HG02885 (cell line): Measurements from ENCODE around the gene SLC10A6.

Experiments
- ATAC-seq: cut with Tn5 transposase; IDR thresholded peaks from one replicate; pipeline ENCODE4 v1.9.1; 2021; ENCODE audit warnings: mild to moderate bottlenecking; ENCODE audit not compliant: unreplicated experiment, poor library complexity

SLC10A6 gene

DNA sequence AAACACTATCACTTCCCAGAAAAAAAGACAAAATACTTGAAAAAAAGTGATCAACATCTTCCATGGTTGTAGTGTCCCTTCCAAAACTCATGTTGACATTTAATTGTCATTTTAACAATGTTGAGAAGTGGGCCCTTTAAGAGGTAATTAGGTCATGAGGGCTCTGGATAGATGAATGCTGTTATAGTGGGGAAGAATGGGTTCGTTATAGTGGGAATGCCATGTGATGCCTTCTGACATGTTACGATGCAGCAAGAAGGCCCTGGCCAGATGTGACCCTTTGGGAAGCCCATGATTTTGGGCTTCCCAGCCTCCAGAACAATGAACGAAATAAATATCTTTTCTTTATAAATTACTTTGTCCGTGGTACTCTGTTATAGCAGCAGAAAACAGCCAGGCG lies 4.0 kb upstream of the SLC10A6 start:
- ATAC-seq: no peak

DNA sequence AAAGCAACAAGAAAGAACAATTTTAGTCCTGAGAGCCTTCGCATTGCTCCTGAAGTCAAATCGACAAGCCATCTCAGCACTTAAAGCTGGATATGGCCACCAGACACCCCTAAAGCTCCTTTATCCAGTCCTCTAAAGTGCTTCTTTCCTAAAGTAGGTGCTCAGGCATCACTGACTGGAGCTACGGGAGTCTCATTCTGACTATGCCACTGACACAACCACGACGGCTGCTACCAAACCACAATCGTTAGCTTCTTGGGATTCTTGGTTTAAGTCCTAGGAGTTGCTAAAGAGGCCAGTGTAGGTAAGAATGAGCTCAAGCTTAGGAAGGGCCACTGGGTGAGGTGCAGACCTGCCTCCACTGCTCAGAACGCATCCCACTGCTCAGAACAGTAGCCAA lies 1.0 kb downstream of the SLC10A6 start:
- ATAC-seq: no peak

DNA sequence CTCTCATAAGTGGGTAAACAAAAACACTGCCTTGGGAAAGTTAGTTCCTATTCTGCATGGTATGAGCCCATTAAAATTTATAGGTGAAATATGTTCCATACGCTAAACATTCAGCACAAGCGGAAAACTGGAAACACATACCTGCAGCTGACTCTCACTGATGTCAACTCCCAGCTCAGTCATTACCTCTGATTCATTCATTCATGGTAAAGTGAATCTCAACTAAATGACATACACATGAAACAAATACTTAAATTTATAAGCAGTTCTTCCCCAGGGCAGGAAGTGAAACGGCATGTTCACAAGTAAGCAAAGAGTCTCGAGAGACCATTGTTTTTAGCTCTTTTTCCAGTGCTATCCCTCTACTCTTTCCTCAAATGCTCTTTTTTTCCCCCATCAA lies 1.6 kb downstream of the SLC10A6 start:
- ATAC-seq: no peak

DNA sequence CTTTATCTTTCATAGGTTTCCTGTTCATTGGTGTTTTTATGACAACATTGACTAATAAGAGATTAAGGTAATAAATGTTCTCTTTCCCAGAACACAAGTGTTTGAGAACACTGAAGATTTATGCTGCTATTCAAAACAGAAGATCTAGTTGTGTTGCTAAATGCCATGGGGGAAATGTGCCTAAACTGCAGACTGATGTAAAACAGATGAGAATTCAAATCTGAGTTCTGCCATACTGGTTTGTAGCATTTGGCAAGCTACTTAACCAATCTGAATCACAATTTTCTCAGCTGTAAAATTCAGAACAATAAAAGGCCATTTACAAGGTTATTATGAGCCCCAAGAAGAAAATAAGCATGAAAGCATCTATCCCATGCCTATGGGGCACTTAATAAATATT lies 2.3 kb downstream of the SLC10A6 start:
- no peak for ATAC-seq

DNA sequence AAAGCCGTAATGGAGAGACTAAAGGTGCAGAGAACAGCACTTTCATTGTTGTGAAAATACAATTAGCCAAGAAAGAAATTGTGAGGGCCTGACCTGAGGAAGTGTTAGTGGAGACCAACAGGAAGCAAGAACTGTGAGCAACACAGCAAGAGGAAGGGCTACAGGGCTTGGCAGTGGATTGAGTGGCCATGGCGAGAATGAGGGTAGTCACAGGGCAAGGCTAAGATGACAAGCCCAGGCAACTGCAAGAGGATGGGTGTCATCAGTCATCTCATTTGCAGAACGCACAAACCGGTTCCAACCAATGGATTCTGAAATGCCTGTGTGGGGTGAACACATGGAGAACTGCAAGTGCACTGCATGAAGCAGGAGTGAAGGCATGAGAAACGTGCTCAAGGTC lies 3.6 kb downstream of the SLC10A6 start:
- ATAC-seq: no peak

DNA sequence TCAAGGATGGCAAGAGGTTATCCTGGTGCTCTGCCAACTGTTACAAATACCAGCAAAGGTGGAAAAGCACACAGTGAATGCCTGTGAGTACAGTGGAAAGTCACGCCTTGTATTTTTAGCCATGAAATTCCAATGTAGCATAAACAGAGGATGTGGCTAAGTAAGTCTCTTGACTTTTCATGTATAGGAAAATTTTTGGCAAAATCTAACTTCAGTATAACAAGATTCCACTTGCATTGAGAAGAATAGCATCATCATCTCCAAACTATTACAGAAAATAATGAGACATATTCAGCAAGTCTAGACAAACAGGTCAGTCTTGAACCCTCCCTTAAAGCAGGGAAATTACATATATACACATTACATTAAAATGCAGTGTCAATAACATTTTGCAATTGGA lies 7.9 kb downstream of the SLC10A6 start:
- ATAC-seq: no peak

DNA sequence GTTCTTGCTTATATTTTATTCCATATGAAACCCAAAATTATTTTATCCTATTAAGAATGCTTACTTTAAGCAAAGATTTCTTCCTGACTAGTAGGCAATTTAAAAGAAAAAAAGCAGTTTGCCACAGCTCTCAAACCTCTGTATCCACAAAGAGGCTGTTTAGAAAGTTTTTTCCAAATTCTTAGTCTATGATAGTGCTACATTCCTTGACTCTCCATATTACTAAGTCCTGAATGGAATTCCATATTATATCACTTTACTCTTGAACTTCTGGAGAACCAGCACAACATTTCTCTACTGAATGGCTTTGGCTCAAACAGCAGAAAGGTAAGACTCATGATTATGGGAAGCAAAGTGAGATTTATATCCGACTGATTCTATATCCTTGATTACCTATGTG lies 8.3 kb downstream of the SLC10A6 start:
- ATAC-seq: no peak

DNA sequence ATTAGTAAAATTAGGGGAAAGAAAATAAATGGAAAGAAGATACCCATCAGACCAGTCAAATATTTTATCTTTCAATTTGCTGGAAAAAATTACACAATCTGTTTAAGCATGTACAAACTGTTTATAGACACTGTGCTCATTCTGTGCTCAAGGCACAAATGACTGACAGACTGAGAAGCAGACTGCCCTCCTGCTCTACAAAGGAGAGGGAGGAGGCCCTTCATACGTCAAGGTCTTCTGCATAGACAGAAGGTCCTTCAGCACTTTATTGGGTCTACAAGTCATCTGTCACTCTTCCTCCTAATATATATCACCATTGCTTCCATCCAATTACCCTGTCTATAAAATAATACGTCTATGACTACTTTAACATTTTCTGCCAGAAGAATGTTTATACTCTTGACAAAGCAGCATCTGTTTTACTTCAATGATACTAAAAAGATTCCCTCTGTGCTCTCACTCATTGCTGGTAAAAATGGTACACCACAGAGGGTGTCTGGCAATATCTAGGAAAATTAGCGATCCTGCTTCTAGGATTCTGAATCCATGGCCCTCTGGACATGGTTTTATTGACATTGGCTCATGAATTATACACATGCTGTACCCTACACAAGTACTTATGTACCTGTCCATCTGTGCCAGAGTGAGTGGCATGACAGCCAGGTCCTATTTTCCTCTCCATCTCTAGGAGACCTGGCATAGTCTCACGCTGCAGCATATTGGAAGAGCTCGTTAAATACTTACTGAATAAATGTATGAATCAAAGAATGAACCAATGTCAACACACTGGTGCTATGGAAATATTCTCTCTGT lies 11.3 kb downstream of the SLC10A6 start:
- ATAC-seq: no peak

DNA sequence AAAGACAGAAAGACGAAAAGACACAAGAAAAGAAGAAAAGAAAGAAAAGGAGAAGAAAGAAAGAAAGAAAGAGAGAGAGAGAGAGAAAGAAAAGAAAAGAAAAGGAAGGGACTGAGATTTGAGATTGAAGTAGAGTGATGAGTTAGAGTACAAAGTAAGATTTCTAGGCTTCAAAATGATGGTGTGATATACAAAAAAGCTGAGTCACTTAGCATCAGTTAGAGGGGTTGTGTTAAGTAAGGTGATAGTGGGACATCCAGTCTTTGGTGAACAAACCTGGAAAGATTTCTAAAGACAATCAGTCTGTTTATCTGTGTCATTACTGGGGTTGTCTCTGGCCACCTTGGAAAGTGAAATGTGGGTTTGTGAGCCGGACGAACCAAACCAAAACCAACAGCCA lies 13.5 kb downstream of the SLC10A6 start:
- no peak for ATAC-seq

DNA sequence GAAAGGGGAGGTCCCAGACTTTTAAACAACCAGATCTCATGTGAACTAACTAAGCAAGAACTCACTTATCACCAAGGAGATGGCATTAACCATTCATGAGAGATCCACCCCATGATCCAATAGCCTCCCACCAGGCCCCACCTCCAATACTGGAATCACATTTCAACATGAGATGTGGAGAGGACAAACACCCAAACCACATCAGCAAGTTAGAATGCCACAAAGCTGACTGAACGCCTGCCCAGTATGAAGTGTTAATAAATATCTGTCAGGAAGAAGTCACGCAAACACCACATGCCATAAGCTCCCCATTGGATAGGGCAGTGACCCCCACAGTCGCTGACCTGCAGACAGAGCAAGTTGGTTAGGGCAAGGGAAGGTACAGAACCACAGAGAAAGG lies 14.3 kb downstream of the SLC10A6 start:
- no peak for ATAC-seq

DNA sequence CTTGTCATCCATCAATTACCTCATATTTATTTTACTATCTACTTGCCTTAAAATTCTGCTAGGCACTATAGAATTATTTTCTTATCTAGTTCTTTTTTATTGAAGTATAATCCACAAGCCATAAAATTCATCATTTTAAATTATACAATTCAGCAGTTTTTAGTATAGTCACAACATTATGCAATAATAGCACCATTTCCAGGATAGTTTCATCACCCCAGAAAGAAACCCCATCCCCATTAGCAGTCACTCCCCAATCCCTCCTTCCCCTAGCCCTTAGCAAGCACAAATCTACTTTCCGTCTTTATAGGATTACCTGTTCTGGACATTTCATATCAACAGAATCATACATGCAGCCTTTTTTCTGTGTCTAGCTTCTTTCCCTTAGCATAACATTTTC lies 15.6 kb downstream of the SLC10A6 start:
- no peak for ATAC-seq

DNA sequence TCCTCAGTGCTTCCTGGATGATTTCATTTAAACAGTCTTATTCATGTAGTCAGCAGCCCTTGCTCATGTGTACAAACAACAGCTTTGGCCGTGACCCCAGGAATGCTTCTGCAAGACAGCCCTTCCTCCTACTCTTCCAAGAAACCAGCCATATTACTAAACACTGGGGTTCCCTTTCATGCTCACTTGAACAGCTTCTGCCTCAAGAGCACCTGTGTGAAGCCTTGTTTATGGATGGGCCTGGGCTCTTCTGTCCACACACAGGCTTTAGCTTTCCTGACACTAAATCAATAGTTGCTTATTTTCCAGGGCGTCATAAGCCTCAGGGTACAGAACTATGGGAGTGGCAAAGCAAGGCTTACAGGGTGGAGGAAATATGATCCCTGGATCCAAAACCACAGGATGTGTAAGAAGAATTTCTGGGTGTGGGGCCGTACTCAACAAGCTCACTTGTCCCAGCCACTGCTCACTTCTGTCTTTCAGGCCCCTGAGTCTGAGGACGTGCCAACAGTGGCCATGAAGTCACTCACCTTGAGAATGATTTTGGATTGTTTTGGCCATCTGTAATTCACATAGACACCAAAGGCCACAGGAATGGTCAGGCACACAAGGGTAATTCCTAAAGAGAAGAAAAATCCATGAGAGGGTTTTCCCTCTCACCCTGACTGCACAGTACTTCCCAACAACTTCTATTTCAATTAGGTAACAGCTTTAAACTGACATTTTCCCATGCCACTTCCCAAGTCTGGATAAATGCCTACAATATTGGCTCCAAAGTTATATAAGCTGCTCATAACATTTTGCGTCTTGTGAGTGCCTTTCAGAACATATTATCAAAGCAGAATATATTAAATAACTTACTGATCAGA lies 17.7 kb downstream of the SLC10A6 start:
- ATAC-seq: no peak

DNA sequence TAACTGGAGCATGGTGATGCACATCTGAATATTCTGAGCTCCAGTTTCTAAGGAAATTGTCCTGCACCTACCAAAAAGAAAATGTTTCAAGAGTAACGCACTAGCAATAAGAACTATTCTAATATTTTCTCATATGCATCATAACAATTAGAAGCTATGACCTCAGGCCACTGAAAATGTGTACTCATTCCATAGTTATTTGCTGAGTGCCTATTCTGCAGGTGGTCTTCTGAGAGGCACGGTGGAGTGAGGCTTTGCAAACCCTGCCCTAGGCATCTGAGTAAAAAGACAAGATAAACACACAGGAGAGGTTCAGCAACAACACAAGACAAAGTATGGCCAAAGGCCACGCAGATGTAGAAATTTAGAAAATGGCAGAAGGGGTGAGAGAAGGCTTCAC lies 23.7 kb downstream of the SLC10A6 start:
- no peak for ATAC-seq

DNA sequence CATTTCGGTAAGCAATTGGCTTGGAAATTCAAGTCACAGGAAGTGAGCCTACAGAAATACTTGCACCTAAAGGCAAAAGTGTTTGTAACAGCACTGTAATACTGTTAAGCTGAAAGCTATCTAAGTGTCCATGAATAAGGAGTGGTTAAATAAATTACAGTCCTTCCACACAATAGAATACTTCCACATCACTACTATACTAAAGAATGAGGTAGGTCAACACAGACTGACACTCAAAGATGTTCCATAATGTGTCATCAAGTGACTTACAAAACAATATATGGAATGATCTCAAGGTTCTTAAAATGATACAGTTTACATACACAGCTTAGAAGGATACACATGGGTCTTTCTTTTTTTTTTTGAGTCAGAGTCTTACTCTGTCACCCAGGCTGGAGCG lies 27.0 kb downstream of the SLC10A6 start:
- ATAC-seq: no peak

DNA sequence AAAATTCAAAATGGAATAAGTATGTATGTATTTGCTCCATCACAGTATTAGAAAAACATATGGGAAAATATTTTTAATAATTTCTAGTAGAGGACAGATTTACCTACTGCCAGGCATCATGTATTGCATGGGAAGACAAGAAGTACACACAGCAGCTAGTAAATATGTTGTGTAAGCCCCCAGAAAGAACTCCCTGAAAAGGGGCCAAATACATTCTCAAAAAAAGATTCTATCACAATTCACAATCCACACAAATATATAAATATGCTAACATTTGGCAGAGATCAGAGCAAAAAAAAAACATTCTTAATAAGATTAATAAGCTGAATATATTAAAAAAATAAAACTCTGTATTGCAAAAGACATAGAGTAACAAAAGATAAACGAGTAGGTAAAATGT lies 28.0 kb downstream of the SLC10A6 start:
- ATAC-seq: no peak

DNA sequence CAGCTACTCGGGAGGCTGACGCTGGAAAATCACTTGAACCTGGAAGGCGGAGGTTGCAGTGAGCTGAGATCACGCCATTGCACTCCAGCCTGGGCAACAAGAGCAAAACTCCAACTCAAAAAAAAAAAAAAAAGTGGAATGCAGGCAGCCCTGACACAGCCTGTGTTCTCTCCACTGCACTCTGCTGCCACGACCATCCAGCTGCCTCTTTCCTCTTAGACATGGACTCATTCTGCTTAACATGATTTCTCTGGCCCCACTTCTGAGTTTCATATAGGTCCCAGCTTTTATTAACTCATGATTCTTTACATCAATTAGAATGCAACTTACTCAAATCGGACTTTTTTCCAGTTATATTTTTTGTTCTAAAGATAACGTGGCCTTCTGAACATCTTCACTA lies 29.6 kb downstream of the SLC10A6 start:
- ATAC-seq: no peak

DNA sequence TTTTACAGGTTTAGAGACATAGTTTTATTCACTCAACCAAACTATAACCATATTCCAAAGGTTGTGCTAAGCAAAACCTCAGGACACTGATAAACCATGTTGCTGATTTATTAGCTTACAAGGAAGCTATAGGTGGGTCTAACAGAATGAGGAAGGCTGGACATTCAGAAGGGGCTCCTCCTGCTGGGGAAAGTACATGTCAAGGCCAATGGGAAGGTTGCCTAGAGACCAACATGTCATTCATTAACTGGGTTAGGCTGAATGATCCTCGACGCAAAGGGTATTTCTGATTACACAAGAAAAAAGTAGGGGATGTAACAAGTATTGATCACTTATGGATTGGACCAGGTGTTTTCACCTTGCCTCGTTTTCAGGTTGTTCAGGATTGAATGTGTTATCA lies 30.3 kb downstream of the SLC10A6 start:
- no peak for ATAC-seq

DNA sequence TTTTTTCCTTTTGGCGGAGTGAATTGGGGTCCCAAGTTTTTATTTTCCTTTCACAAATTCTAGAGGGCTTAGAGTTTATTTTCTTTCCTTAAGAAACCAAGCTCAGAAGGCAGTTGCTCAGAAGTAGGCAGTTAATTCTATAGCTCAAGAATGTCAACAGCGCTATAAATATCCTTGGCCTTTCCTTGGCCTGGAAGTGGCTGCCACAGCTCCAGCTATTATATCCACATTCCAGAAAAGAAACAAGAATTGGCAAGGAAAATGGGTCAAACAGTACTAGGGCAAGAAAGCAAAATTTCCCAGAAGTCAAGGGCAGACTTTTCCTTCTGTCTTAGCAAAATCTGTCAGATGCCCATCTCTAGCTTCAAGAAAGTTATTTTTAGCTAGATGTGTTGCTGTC lies 31.0 kb downstream of the SLC10A6 start:
- no peak for ATAC-seq

DNA sequence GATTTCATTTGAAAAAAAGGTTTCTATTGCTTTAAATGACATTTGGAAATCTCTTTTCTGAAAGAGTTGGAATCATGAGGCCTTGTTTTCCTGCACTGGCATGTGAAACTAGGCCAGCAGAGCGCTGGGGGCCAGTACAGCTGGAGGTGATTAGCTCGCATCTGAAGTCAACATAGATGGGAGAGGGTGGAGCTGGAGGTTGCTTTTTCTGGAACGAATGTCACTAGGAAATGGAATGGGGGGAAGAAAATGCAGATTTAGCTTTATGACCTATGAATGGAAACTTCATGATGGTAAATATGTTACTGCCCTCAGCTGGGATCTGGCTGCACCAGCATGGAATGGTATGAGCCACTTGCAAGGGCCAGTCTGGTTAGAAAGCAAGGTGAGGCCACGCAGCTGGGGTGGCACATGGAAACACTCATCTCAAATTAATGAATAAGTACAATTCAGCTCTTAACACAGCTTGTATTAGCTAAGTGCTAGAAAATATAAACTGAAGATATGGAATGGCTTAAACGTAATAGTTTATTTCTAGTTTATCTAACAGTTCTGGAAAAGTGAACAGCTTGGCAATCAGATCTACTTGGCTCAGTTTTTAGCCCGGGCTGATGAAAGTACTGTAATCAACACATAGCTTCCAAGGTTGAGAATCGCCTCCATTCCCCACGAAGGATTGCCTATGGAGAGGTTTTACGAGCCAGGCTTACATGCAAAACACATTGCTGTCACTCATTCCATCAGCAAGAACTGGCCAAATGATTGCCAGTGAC lies 32.5 kb downstream of the SLC10A6 start:
- no peak for ATAC-seq

DNA sequence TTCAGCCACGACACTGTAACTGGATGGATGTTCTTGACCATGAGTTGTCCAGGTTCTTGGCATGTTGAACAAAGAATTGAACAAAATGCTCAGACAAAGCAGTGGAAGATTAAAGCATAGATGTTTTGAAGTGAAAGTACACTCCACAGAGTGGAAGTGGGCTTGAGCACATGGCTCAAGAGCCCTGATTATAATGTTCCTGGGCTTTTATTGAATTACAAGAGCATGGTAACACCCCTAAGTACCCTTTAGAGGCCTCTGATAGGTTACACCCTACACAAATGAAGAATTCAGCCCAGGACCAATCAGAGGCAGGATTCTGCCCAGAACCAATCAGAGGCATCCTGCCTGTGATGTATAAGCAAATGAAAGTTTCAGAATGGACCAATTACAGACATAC lies 33.5 kb downstream of the SLC10A6 start:
- no peak for ATAC-seq

DNA sequence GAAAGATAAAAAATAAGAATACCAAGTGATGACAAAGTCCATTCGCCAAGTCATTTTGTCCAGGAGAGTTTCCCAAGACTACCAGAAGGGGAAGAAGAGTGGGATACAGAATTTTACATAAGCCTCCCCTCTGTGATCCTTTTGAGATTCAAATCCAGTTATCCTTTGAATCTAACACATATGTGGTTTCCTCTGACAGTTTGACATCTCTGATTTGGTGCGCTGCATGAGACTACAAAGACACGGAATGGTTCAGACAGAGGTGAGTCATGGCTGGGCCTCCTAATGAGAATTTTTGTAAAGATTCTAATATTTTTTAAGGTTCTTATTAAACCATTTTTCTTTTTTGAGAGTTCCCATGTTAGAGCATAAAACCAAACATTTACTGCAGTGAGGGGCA lies 38.3 kb downstream of the SLC10A6 start:
- ATAC-seq: no peak
